MM.1S (cell line): ENCODE measurements around the gene TCERG1.

Source experiments
- DNase-seq: peaks from one replicate; pipeline ENCODE4 v3.0.0-alpha.2; 2015
- H2AFZ ChIP-seq: fragments of 300-600 bp; sonication (generic); 2 replicates; pipeline ENCODE4 v1.6.0; 2016; ENCODE audit warnings: antibody characterized with exemption, low read length
- H3F3A ChIP-seq: fragments of 300-600 bp; sonication (generic); 2 replicates; pipeline ENCODE4 v1.6.1; 2016; ENCODE audit warnings: mild to moderate bottlenecking, antibody characterized with exemption, low read length, moderate library complexity, mixed read lengths; ENCODE audit not compliant: insufficient read depth
- H3K27ac ChIP-seq: fragments of 300-600 bp; sonication (generic); 2 replicates; pipeline ENCODE4 v1.5.1; 2016; ENCODE audit warnings: mild to moderate bottlenecking, low read length
- H3K27me3 ChIP-seq: fragments of 300-600 bp; sonication (generic); replicated peaks from 2 replicates; pipeline ENCODE4 v1.6.0; 2016; ENCODE audit warnings: low read length; ENCODE audit not compliant: insufficient read depth
- H3K36me3 ChIP-seq: fragments of 300-600 bp; sonication (generic); replicated peaks from 2 replicates; pipeline ENCODE4 v1.6.1; 2016; ENCODE audit warnings: mild to moderate bottlenecking, low read length, mixed read lengths; ENCODE audit not compliant: insufficient read depth
- H3K4me1 ChIP-seq: fragments of 300-600 bp; sonication (generic); 2 replicates; pipeline ENCODE4 v1.6.1; 2016; ENCODE audit warnings: low read length, mixed read lengths
- H3K4me2 ChIP-seq: fragments of 300-600 bp; sonication (generic); 2 replicates; pipeline ENCODE4 v1.6.0; 2016; ENCODE audit warnings: low read depth, low read length
- H3K4me3 ChIP-seq: fragments of 300-600 bp; sonication (generic); 2 replicates; pipeline ENCODE4 v1.5.1; 2016; ENCODE audit warnings: low read length, mixed read lengths
- H3K79me2 ChIP-seq: fragments of 300-600 bp; sonication (generic); 2 replicates; pipeline ENCODE4 v1.6.1; 2016; ENCODE audit warnings: mixed run types, low read length, mixed read lengths
- H3K9ac ChIP-seq: fragments of 300-600 bp; sonication (generic); 2 replicates; pipeline ENCODE4 v1.6.1; 2016; ENCODE audit warnings: low read length, mixed read lengths
- H3K9me2 ChIP-seq: fragments of 300-600 bp; sonication (generic); replicated peaks from 2 replicates; pipeline ENCODE4 v1.6.1; 2016; ENCODE audit warnings: mild to moderate bottlenecking, low read length, mixed read lengths; ENCODE audit not compliant: insufficient read depth
- H3K9me3 ChIP-seq: fragments of 300-600 bp; sonication (generic); replicated peaks from 2 replicates; pipeline ENCODE4 v1.6.1; 2016; ENCODE audit warnings: mild to moderate bottlenecking, low read length, mixed read lengths; ENCODE audit not compliant: insufficient read depth
- H4K20me1 ChIP-seq: fragments of 300-600 bp; sonication (generic); 2 replicates; pipeline ENCODE4 v1.6.1; 2016; ENCODE audit warnings: mild to moderate bottlenecking, low read length, moderate library complexity, mixed read lengths; ENCODE audit not compliant: insufficient read depth
- EZH2 ChIP-seq: fragments of 300-600 bp; sonication (generic); optimal IDR thresholded peaks from 2 replicates; pipeline ENCODE3; 2017; ENCODE audit warnings: low read depth, mild to moderate bottlenecking, antibody characterized with exemption, low read length, mixed read lengths
- EZH2phosphoT487 ChIP-seq: fragments of 300-600 bp; sonication (generic); IDR thresholded peaks from 2 replicates; pipeline ENCODE4 v1.6.1; 2018; ENCODE audit warnings: antibody characterized with exemption, low read length
- TF ChIP-seq, protein P1 (sequence below): fragments of 300-600 bp; sonication (generic); IDR thresholded peaks from 2 replicates; pipeline ENCODE4 v1.5.1; 2016; ENCODE audit warnings: antibody characterized with exemption, low read length, mixed read lengths

The TCERG1 gene

GRCh38 chr5:146513462-146513861, 66.3 kb downstream of the TCERG1 start:
- Histone ChIP-seq H3K4me1 (no peaks in the 10 kb centered on the region), H3K36me3 (peaks cover 9% of the 10 kb centered on the region; the same call in 1 of the 2 replicates), H3K27me3 (no peaks in the 10 kb centered on the region), H3K4me2 (no peak overlapping the region), H3K9me3 (no peaks in the 10 kb centered on the region), H3K9ac (no peak overlapping the region), H3F3A (no peaks in the 10 kb centered on the region), H3K9me2 (no peaks in the 10 kb centered on the region), H2AFZ (no peak overlapping the region), H4K20me1 (no peaks in the 10 kb centered on the region), H3K4me3 (no peak overlapping the region), H3K79me2 (no peaks in the 10 kb centered on the region), H3K27ac (no peak overlapping the region)
- no peak for TF ChIP-seq EZH2
- no peak for TF ChIP-seq EZH2phosphoT487
- TF ChIP-seq, protein P1, sequence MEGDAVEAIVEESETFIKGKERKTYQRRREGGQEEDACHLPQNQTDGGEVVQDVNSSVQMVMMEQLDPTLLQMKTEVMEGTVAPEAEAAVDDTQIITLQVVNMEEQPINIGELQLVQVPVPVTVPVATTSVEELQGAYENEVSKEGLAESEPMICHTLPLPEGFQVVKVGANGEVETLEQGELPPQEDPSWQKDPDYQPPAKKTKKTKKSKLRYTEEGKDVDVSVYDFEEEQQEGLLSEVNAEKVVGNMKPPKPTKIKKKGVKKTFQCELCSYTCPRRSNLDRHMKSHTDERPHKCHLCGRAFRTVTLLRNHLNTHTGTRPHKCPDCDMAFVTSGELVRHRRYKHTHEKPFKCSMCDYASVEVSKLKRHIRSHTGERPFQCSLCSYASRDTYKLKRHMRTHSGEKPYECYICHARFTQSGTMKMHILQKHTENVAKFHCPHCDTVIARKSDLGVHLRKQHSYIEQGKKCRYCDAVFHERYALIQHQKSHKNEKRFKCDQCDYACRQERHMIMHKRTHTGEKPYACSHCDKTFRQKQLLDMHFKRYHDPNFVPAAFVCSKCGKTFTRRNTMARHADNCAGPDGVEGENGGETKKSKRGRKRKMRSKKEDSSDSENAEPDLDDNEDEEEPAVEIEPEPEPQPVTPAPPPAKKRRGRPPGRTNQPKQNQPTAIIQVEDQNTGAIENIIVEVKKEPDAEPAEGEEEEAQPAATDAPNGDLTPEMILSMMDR, result no peak
- DNase-seq, result no peak

- Histone ChIP-seq H3K4me2 (no peak overlapping the region), H3F3A (no peaks in the 10 kb centered on the region)
- no peak for TF ChIP-seq EZH2phosphoT487
- TF ChIP-seq, protein P1, result no peak
- TF ChIP-seq EZH2, result no peak
Measured at GRCh38 chr5:146514575-146514974, 67.4 kb downstream of the TCERG1 start.

DNA sequence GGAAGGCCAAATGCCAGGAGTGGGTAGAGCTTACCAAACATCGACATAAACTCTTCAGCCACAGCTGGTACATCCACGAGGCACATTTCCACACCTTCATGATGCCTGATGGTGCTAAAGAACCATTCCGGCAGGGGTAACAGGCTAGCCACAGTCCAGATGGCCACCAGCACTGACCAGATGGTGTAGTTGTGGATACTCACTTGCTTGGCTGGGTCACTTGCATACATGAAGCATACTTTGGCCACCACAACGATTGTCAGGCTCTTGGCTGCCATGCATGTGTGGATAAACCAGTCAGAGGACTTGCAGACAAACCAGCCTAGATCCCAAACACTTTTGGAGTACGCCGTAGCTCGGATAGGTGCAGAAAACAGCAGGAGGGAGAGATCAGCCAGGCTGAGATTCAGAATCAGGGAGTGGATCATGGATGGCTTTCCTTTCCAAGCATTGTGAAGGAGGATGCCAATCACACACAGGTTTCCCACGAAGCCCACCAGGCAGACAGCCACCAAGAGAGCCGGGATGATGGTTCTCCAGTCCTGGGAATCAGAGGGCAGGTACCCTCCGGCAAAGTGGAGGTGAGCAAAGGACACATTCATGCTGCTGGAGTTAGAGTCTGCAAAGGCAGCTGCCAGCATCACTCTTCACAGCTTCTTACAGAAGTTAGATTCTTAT, 68.5 kb downstream of the TCERG1 start:
- Histone ChIP-seq H4K20me1 (no peaks in the 10 kb centered on the region), H3K4me3 (no peak overlapping the region), H3K4me2 (no peak overlapping the region), H3K4me1 (no peaks in the 10 kb centered on the region), H3K9ac (no peak overlapping the region), H3K36me3 (peaks cover 5% of the 10 kb centered on the region; the same call in 1 of the 2 replicates), H3K79me2 (no peaks in the 10 kb centered on the region), H3K9me3 (no peaks in the 10 kb centered on the region), H3K27me3 (no peaks in the 10 kb centered on the region), H2AFZ (no peak overlapping the region), H3K27ac (no peak overlapping the region), H3F3A (no peaks in the 10 kb centered on the region), H3K9me2 (no peaks in the 10 kb centered on the region)
- DNase-seq, result no peak
- TF ChIP-seq EZH2, result no peak
- TF ChIP-seq, protein P1, result no peak

More at GRCh38 chr5:146514575-146514974, 67.4 kb downstream of the TCERG1 start:
- no peaks in the 10 kb centered on the region for H3K79me2 ChIP-seq
- no peak overlapping the region for H3K9ac ChIP-seq
- H2AFZ ChIP-seq, result no peak overlapping the region
- H3K9me2 ChIP-seq, result no peaks in the 10 kb centered on the region
- no peaks in the 10 kb centered on the region for H4K20me1 ChIP-seq
- DNase-seq, result no peak
- H3K27me3 ChIP-seq, result no peaks in the 10 kb centered on the region
- no peak overlapping the region for H3K27ac ChIP-seq
- peaks cover 9% of the 10 kb centered on the region; the same call in 1 of the 2 replicates for H3K36me3 ChIP-seq
- no peaks in the 10 kb centered on the region for H3K4me1 ChIP-seq
- no peak overlapping the region for H3K4me3 ChIP-seq
- no peaks in the 10 kb centered on the region for H3K9me3 ChIP-seq
